GM19328 (cell line): ENCODE data around the gene RGS3.

ENCODE experiments used
- ATAC-seq: cut with Tn5 transposase; IDR thresholded peaks from one replicate; pipeline ENCODE4 v1.9.1; 2021; ENCODE audit warnings: mild to moderate bottlenecking, moderate library complexity; ENCODE audit not compliant: unreplicated experiment

The RGS3 gene

GRCh38 chr9:113614843-113615648 is 151.5 kb downstream of the RGS3 start:
- ATAC-seq: no peak

- no peak for ATAC-seq
Observed at GRCh38 chr9:113616116-113616515, 152.6 kb downstream of the RGS3 start.

GRCh38 chr9:113616621-113617496 is 153.3 kb downstream of the RGS3 start:
- no peak for ATAC-seq

GRCh38 chr9:113617550-113617949 is 154.0 kb downstream of the RGS3 start:
- no peak for ATAC-seq

- no peak for ATAC-seq
Observed at GRCh38 chr9:113618836-113619490, 155.4 kb downstream of the RGS3 start.

GRCh38 chr9:113619491-113620376 is 156.2 kb downstream of the RGS3 start:
- no peak for ATAC-seq

GRCh38 chr9:113620377-113621161 is 157.0 kb downstream of the RGS3 start:
- ATAC-seq: no peak

GRCh38 chr9:113621309-113621791 is 157.8 kb downstream of the RGS3 start:
- ATAC-seq: no peak

GRCh38 chr9:113621980-113622379 is 158.5 kb downstream of the RGS3 start:
- no peak for ATAC-seq

- no peak for ATAC-seq
Observed at GRCh38 chr9:113622600-113623400, 159.3 kb downstream of the RGS3 start.

GRCh38 chr9:113623851-113624485 is 160.4 kb downstream of the RGS3 start:
- ATAC-seq: no peak

GRCh38 chr9:113624721-113625120 is 161.2 kb downstream of the RGS3 start:
- ATAC-seq: no peak

GRCh38 chr9:113625486-113625885 is 162.0 kb downstream of the RGS3 start:
- no peak for ATAC-seq

- ATAC-seq: no peak
Observed at GRCh38 chr9:113626735-113627495, 163.4 kb downstream of the RGS3 start.

GRCh38 chr9:113628621-113629020 is 165.1 kb downstream of the RGS3 start:
- ATAC-seq: no peak

- ATAC-seq: no peak
Observed at GRCh38 chr9:113630386-113631136, 167.0 kb downstream of the RGS3 start.
